ENCODE results near the gene ZNF408. TPM values are rescaled to one million over a fixed set of nuclear protein-coding genes. Genes with fewer than 3 reads are reported as not detected.

Gene ZNF408
- total RNA-seq, 1 experiment from 2014 or later: 14.4 TPM

DNA sequence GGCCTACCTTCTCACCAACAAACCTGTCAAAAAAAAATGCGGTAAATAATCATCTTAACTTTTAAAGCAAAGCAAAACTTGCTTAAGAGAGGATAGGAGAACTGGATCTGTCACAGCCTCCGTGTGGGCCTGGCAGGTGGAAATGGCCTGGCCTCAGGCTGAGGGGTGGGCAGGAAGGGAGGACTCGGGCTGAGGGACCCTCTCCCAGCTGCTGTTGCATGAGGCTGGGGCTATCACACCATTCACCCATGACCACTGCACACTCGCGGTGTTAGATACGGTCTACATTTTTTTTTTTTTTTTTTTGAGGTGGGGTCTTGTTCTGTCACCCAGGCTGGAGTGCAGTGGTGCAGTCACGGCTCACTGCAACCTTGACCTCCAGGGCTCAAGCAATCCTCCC lies 24.9 kb upstream of the ZNF408 start:
- ChIA-PET POLR2A (no interaction called here), CTCF (no interaction called here), RAD21 (ENCODE audit: low non-redundant PET in 1 of 2, low total read pairs in 2 of 2, uncharacterized antibody in 2 of 2, unreplicated experiment in 2 of 2) (no interaction called here)
- H2AFZ ChIP-seq (ENCODE audit: low read depth, low read length, poor library complexity, severe bottlenecking): no peak overlapping the region
- H3K36me3 ChIP-seq (ENCODE audit: control insufficient read depth in 1 of 2, insufficient read depth in 2 of 2, low read length in 2 of 2): peaks cover 4 to 5% of the 10 kb centered on the region in 2 experiments; a peak in 3 of 4 replicates
- no peaks in the 10 kb centered on the region for H3K79me2 ChIP-seq (ENCODE audit: insufficient read depth, low read length)
- no peak overlapping the region for H3K9ac ChIP-seq (ENCODE audit: low read length)
- H3K27ac ChIP-seq (ENCODE audit: low read depth, low read length): no peak overlapping the region
- intact Hi-C loops (cut with micrococcal nuclease): no loop called here
- no peak for DNase-seq (ENCODE audit: low read depth, low spot score)
- no peaks in the 10 kb centered on the region for H4K20me1 ChIP-seq (ENCODE audit: insufficient read depth)
- no peak overlapping the region for H3K4me2 ChIP-seq (ENCODE audit: low read length)
- ATAC-seq: no peak
- no peaks in the 10 kb centered on the region for H3K9me2 ChIP-seq (ENCODE audit: insufficient read depth)
- H3K4me3 ChIP-seq (replicated peaks in 1 of 2; ENCODE audit: low read depth in 1 of 2, low read length in 2 of 2): no peak overlapping the region
- no peaks in the 10 kb centered on the region for H3K27me3 ChIP-seq (ENCODE audit: insufficient read depth, low read length)
- no TSS peak for BruUV-seq (replicated peaks)
- TF ChIP-seq MAX (IDR thresholded peaks at IDR 0.05): no peak
- TF ChIP-seq EZH2phosphoT487 (IDR thresholded peaks at IDR 0.05; ENCODE audit: borderline replicate concordance): no peak
- no peak for TF ChIP-seq YY1 (IDR thresholded peaks at IDR 0.05; ENCODE audit: extremely low read depth, insufficient replicate concordance, low read depth, low read length)
- no peaks in the 10 kb centered on the region for H3K9me3 ChIP-seq (ENCODE audit: control insufficient read depth in 1 of 2, insufficient read depth in 1 of 2, low read depth in 1 of 2, low read length in 2 of 2)
- peaks cover 0 to 4% of the 10 kb centered on the region in 2 experiments; a peak in 1 of 4 replicates for H3K4me1 ChIP-seq (ENCODE audit: control insufficient read depth in 1 of 2, insufficient read depth in 2 of 2, low read length in 2 of 2)

- H3K27me3 ChIP-seq (ENCODE audit: insufficient read depth, low read length): no peaks in the 10 kb centered on the region
- no peak overlapping the region for H2AFZ ChIP-seq (ENCODE audit: low read depth, low read length, poor library complexity, severe bottlenecking)
- intact Hi-C loops (cut with micrococcal nuclease): no loop called here
- no TSS peak for BruUV-seq (replicated peaks)
- H3K4me3 ChIP-seq (replicated peaks in 1 of 2; ENCODE audit: low read depth in 1 of 2, low read length in 2 of 2): no peak overlapping the region
- H3K9ac ChIP-seq (ENCODE audit: low read length): no peak overlapping the region
- ATAC-seq (no peak), DNase-seq (ENCODE audit: low read depth, low spot score) (no peak)
- H3K79me2 ChIP-seq (ENCODE audit: insufficient read depth, low read length): no peaks in the 10 kb centered on the region
- H3K9me2 ChIP-seq (ENCODE audit: insufficient read depth): no peaks in the 10 kb centered on the region
- no peak overlapping the region for H3K27ac ChIP-seq (ENCODE audit: low read depth, low read length)
- H4K20me1 ChIP-seq (ENCODE audit: insufficient read depth): no peaks in the 10 kb centered on the region
- POLR2A ChIA-PET: no interaction called here
- CTCF ChIA-PET: no interaction called here
- H3K4me2 ChIP-seq (ENCODE audit: low read length): no peak overlapping the region
- no peaks in the 10 kb centered on the region for H3K9me3 ChIP-seq (ENCODE audit: control insufficient read depth in 1 of 2, insufficient read depth in 1 of 2, low read depth in 1 of 2, low read length in 2 of 2)
- RAD21 ChIA-PET (ENCODE audit: low non-redundant PET in 1 of 2, low total read pairs in 2 of 2, uncharacterized antibody in 2 of 2, unreplicated experiment in 2 of 2): no interaction called here
- peaks cover 0 to 4% of the 10 kb centered on the region in 2 experiments; a peak in 1 of 4 replicates for H3K4me1 ChIP-seq (ENCODE audit: control insufficient read depth in 1 of 2, insufficient read depth in 2 of 2, low read length in 2 of 2)
- H3K36me3 ChIP-seq (ENCODE audit: control insufficient read depth in 1 of 2, insufficient read depth in 2 of 2, low read length in 2 of 2): peaks cover 3 to 4% of the 10 kb centered on the region in 2 experiments; a peak in 3 of 4 replicates
- TF ChIP-seq POLR2A (IDR thresholded peaks at IDR 0.05; ENCODE audit: borderline replicate concordance, extremely low read depth, insufficient read depth, insufficient read length): no peak
- TF ChIP-seq, protein P1, sequence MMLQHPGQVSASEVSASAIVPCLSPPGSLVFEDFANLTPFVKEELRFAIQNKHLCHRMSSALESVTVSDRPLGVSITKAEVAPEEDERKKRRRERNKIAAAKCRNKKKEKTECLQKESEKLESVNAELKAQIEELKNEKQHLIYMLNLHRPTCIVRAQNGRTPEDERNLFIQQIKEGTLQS (IDR thresholded peaks at IDR 0.05): no peak
- TF ChIP-seq, protein P2, sequence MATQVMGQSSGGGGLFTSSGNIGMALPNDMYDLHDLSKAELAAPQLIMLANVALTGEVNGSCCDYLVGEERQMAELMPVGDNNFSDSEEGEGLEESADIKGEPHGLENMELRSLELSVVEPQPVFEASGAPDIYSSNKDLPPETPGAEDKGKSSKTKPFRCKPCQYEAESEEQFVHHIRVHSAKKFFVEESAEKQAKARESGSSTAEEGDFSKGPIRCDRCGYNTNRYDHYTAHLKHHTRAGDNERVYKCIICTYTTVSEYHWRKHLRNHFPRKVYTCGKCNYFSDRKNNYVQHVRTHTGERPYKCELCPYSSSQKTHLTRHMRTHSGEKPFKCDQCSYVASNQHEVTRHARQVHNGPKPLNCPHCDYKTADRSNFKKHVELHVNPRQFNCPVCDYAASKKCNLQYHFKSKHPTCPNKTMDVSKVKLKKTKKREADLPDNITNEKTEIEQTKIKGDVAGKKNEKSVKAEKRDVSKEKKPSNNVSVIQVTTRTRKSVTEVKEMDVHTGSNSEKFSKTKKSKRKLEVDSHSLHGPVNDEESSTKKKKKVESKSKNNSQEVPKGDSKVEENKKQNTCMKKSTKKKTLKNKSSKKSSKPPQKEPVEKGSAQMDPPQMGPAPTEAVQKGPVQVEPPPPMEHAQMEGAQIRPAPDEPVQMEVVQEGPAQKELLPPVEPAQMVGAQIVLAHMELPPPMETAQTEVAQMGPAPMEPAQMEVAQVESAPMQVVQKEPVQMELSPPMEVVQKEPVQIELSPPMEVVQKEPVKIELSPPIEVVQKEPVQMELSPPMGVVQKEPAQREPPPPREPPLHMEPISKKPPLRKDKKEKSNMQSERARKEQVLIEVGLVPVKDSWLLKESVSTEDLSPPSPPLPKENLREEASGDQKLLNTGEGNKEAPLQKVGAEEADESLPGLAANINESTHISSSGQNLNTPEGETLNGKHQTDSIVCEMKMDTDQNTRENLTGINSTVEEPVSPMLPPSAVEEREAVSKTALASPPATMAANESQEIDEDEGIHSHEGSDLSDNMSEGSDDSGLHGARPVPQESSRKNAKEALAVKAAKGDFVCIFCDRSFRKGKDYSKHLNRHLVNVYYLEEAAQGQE (IDR thresholded peaks at IDR 0.05; ENCODE audit: low read depth): no peak
- TF ChIP-seq ZNF274 (IDR thresholded peaks at IDR 0.05; ENCODE audit: low read depth, low read length): no peak
- TF ChIP-seq CBX3 (IDR thresholded peaks at IDR 0.05; ENCODE audit: low read depth): no peak
- no peak for TF ChIP-seq JUND (IDR thresholded peaks at IDR 0.05)
- no peak for TF ChIP-seq POLR2AphosphoS5 (IDR thresholded peaks at IDR 0.05; ENCODE audit: low read depth, low read length)
- TF ChIP-seq CEBPB (IDR thresholded peaks at IDR 0.05; ENCODE audit: low read depth): no peak
- no peak for TF ChIP-seq EGR1 (IDR thresholded peaks at IDR 0.05; ENCODE audit: low read depth)
- TF ChIP-seq SP1 (IDR thresholded peaks at IDR 0.05; ENCODE audit: low read depth): no peak
- no peak for TF ChIP-seq MAX (IDR thresholded peaks at IDR 0.05)
- TF ChIP-seq EZH2phosphoT487 (IDR thresholded peaks at IDR 0.05; ENCODE audit: borderline replicate concordance): no peak
- no peak for TF ChIP-seq SRF (IDR thresholded peaks at IDR 0.05; ENCODE audit: low read depth)
- no peak for TF ChIP-seq FOSL1 (IDR thresholded peaks at IDR 0.05; ENCODE audit: low read depth)
- no peak for TF ChIP-seq EZH2 (IDR thresholded peaks at IDR 0.05)
- no peak for TF ChIP-seq YY1 (IDR thresholded peaks at IDR 0.05; ENCODE audit: extremely low read depth, insufficient replicate concordance, low read depth, low read length)
- TF ChIP-seq ZFX (IDR thresholded peaks at IDR 0.05): no peak
- TF ChIP-seq ELF1 (IDR thresholded peaks at IDR 0.05; ENCODE audit: borderline replicate concordance, low read depth): no peak
These were observed 24.2 kb upstream of the ZNF408 start for GRCh38 chr11:46676436-46677158.

All from HCT116 (cell line).